DMS79 treated with DMSO at 0.1 percent for 48 hours (cell line): ENCODE results near the gene UBAC1.
"Not testable (repeated sequence)": the region's sequence is repeated elsewhere in the genome, so short reads cannot be mapped to it uniquely, and the experiment has no call there.

ENCODE experiments used
- DNase-seq: peaks from one replicate; lab custom pipeline; 2025; lab: John Stamatoyannopoulos, UW

UBAC1 gene

GRCh38 chr9:135978642-135979546 lies 17.7 kb upstream of the UBAC1 start:
- DNase-seq, result no peak

GRCh38 chr9:135976944-135977343 lies 15.8 kb upstream of the UBAC1 start:
- DNase-seq, result no peak

- DNase-seq, result no peak
Observed at GRCh38 chr9:135976531-135976930, 15.4 kb upstream of the UBAC1 start.

GRCh38 chr9:135975834-135976233 lies 14.7 kb upstream of the UBAC1 start:
- no peak for DNase-seq

- DNase-seq, result no peak
Observed at GRCh38 chr9:135974220-135974573, 13.0 kb upstream of the UBAC1 start.

- no peak for DNase-seq
Observed at GRCh38 chr9:135973277-135974219, 12.4 kb upstream of the UBAC1 start.

GRCh38 chr9:135971892-135972291 lies 10.7 kb upstream of the UBAC1 start:
- peak; percentile 37 for DNase-seq

GRCh38 chr9:135971111-135971766 lies 10.1 kb upstream of the UBAC1 start:
- no peak for DNase-seq

- DNase-seq, result no peak
Observed at GRCh38 chr9:135970128-135970815, 9.1 kb upstream of the UBAC1 start.

- DNase-seq, result no peak
Observed at GRCh38 chr9:135969064-135969683, 8.0 kb upstream of the UBAC1 start.

GRCh38 chr9:135968601-135969000 lies 7.4 kb upstream of the UBAC1 start:
- no peak for DNase-seq

- DNase-seq, result no peak
Observed at GRCh38 chr9:135968083-135968476, 6.9 kb upstream of the UBAC1 start.

GRCh38 chr9:135966916-135967260 lies 5.7 kb upstream of the UBAC1 start:
- not testable (repeated sequence) for DNase-seq

- DNase-seq, result no peak
Observed at GRCh38 chr9:135965124-135965756, 4.1 kb upstream of the UBAC1 start.

GRCh38 chr9:135963938-135964337 lies 2.8 kb upstream of the UBAC1 start:
- DNase-seq, result no peak

GRCh38 chr9:135963338-135963737 lies 2.2 kb upstream of the UBAC1 start:
- DNase-seq, result no peak

GRCh38 chr9:135962696-135963307 lies 1.6 kb upstream of the UBAC1 start:
- no peak for DNase-seq

GRCh38 chr9:135961811-135962695 lies 880 bp upstream of the UBAC1 start:
- peak; percentile 38 for DNase-seq
